ENCODE data around the gene TRAF3.
"Not testable (repeated sequence)": the region's sequence is repeated elsewhere in the genome, so short reads cannot be mapped to it uniquely, and the experiment has no call there.

TRAF3 gene

GRCh38 chr14:102925646-102926045 lies 148.4 kb downstream of the TRAF3 start:
- H4K20me1 ChIP-seq, result peaks cover 0 to 28% (median 11%) of the 10 kb centered on the region in 11 experiments; a peak in 11 of 22 replicates
- H3K27me3 ChIP-seq, result peaks cover 48 to 64% (median 58%) of the 10 kb centered on the region in 11 experiments
- peaks cover 0 to 24% (median 11%) of the 10 kb centered on the region in 11 experiments; a peak in 13 of 22 replicates for H3K9me3 ChIP-seq (replicated peaks in 1 of 11)
- H3K36me3 ChIP-seq, result no peaks in the 10 kb centered on the region
- no peak overlapping the region for H3K4me2 ChIP-seq
- H3K9ac ChIP-seq, result no peak overlapping the region
- H3K4me1 ChIP-seq, result peaks cover 25 to 43% (median 31%) of the 10 kb centered on the region in 10 experiments
- no peak for TF ChIP-seq Cebpa-rat (IDR thresholded peaks at IDR 0.05)
- H3K4me3 ChIP-seq, result no peak overlapping the region
- no peak overlapping the region for H3K27ac ChIP-seq

DNA sequence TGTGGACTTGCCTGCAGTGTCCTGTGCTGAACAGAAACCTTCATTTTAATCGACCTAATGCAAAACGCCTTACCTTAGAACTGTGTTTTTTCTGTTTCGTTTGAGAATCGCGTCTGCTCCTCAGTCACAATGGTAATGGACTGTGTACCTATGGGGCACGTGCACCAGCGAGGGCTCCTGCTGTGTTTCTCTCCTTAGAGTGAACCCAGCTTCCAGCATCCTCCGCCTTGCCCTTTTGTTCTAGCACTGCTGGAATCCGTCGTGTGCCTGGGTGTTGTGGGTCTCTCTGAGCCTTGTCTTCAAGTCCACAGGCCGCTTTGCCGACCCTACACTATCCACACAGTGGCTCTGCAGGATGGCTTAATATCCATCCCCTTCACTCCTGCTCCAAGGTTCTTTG lies 148.9 kb downstream of the TRAF3 start:
- Histone ChIP-seq H3K4me1 (peaks cover 25 to 45% (median 34%) of the 10 kb centered on the region in 10 experiments), H3K27ac (no peak overlapping the region), H4K20me1 (peaks cover 0 to 32% (median 13%) of the 10 kb centered on the region in 11 experiments; a peak in 11 of 22 replicates), H3K4me3 (no peak overlapping the region), H3K9me3 (replicated peaks in 1 of 11) (peaks cover 0 to 20% (median 8%) of the 10 kb centered on the region in 11 experiments; a peak in 13 of 22 replicates), H3K36me3 (no peaks in the 10 kb centered on the region), H3K4me2 (no peak overlapping the region), H3K27me3 (peaks cover 48 to 67% (median 61%) of the 10 kb centered on the region in 11 experiments), H3K9ac (no peak overlapping the region)
- no peak for TF ChIP-seq Cebpa-rat (IDR thresholded peaks at IDR 0.05)

GRCh38 chr14:102926840-102927239 lies 149.6 kb downstream of the TRAF3 start:
- H3K4me3 ChIP-seq, H3K4me2 ChIP-seq, H3K36me3 ChIP-seq, H3K27ac ChIP-seq, H3K9ac ChIP-seq: not testable (repeated sequence)
- Histone ChIP-seq H3K9me3 (replicated peaks in 1 of 11) (peaks cover 0 to 13% (median 4%) of the 10 kb centered on the region in 11 experiments; a peak in 13 of 22 replicates), H3K27me3 (peaks cover 48 to 67% (median 57%) of the 10 kb centered on the region in 11 experiments), H3K4me1 (peaks cover 25 to 52% (median 39%) of the 10 kb centered on the region in 10 experiments), H4K20me1 (peaks cover 0 to 40% (median 15%) of the 10 kb centered on the region in 11 experiments; a peak in 11 of 22 replicates)

DNA sequence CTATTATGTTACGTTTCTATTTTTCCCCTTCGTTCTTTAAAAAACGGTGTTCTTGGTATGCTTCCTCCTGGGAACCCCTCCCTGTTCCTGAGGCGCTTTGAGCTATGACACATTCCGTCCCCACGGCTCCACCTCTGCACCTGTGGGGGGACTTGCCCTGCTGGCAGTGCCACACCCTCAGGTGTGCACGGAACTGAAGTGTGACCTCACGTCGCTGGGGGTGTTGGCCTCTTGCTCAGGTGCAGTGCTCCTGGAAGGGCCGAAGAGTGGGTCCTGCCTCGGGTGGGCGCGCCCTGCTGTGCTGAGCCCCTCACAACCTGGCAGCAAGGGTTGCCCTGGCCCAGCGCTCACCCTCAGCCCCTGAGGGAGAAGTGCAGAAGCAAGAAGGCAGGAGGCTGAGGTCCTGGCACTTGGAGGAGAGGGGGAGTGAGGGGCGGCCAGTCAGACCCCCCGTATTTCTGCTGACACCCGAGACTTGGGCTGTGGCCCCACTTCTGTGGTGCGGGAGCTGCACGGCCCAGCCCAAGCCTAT lies 150.2 kb downstream of the TRAF3 start:
- peak overlapping the region; percentile 96 to 99 (median 98) for H3K4me2 ChIP-seq
- no peak for TF ChIP-seq Cebpa-rat (IDR thresholded peaks at IDR 0.05)
- peak overlapping the region in 8 of 10 experiments; percentile 52 to 77 (median 69); a peak in 15 of 20 replicates for H3K4me3 ChIP-seq
- H3K27ac ChIP-seq, result peak overlapping the region in 10 of 11 experiments; percentile 56 to 85 (median 82); a peak in 19 of 22 replicates
- H4K20me1 ChIP-seq, result peaks cover 0 to 45% (median 15%) of the 10 kb centered on the region in 11 experiments; a peak in 11 of 22 replicates
- peaks cover 42 to 65% (median 52%) of the 10 kb centered on the region in 11 experiments for H3K27me3 ChIP-seq
- H3K36me3 ChIP-seq, result no peaks in the 10 kb centered on the region; a peak in 3 of 22 replicates
- H3K9ac ChIP-seq, result peak overlapping the region; percentile 72 to 88 (median 81); a peak in 20 of 22 replicates
- H3K9me3 ChIP-seq (replicated peaks in 1 of 11), result peaks cover 0 to 10% (median 0%) of the 10 kb centered on the region in 11 experiments; a peak in 11 of 22 replicates
- peaks cover 25 to 52% (median 40%) of the 10 kb centered on the region in 10 experiments for H3K4me1 ChIP-seq

DNA sequence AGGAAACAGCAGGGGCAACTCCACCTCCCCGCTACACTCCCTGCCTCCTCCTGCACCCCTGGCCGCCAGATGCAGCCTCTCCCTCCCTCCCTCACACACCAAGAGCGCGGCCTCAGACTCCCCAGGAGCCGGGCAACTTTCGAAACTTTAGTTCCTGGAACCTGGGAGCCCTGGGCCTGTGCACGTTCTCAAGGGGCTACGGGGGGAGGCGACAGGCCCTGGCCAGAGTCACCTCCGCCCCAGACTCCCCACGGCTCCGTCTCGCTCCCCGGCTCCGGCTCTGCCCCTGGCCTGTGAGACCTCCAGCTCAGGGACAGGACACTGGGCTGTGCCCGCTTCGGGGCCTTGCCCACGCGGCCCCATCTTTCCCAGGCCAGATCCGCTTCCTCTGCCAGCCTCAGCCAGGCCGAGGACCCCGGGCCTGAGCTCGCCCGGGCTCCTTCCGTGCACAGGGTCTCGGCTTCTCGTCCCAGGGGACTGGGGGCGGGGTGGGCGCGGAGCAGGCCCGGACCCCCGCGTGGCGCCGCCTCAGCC lies 150.7 kb downstream of the TRAF3 start:
- Histone ChIP-seq H3K9ac (peak overlapping the region; percentile 72 to 88 (median 81)), H3K4me2 (peak overlapping the region; percentile 96 to 99 (median 98)), H3K4me3 (peak overlapping the region; percentile 52 to 77 (median 68)), H3K27me3 (peaks cover 37 to 60% (median 46%) of the 10 kb centered on the region in 11 experiments), H3K27ac (peak overlapping the region; percentile 34 to 85 (median 81); a peak in 21 of 22 replicates), H3K9me3 (replicated peaks in 1 of 11) (peaks cover 0 to 5% (median 0%) of the 10 kb centered on the region in 11 experiments; a peak in 8 of 22 replicates), H4K20me1 (peaks cover 0 to 45% (median 15%) of the 10 kb centered on the region in 11 experiments; a peak in 11 of 22 replicates), H3K4me1 (peaks cover 25 to 53% (median 41%) of the 10 kb centered on the region in 10 experiments), H3K36me3 (peaks cover 0 to under 1% (median 0%) of the 10 kb centered on the region in 11 experiments; a peak in 3 of 22 replicates)
- TF ChIP-seq Cebpa-rat (IDR thresholded peaks at IDR 0.05), result no peak

DNA sequence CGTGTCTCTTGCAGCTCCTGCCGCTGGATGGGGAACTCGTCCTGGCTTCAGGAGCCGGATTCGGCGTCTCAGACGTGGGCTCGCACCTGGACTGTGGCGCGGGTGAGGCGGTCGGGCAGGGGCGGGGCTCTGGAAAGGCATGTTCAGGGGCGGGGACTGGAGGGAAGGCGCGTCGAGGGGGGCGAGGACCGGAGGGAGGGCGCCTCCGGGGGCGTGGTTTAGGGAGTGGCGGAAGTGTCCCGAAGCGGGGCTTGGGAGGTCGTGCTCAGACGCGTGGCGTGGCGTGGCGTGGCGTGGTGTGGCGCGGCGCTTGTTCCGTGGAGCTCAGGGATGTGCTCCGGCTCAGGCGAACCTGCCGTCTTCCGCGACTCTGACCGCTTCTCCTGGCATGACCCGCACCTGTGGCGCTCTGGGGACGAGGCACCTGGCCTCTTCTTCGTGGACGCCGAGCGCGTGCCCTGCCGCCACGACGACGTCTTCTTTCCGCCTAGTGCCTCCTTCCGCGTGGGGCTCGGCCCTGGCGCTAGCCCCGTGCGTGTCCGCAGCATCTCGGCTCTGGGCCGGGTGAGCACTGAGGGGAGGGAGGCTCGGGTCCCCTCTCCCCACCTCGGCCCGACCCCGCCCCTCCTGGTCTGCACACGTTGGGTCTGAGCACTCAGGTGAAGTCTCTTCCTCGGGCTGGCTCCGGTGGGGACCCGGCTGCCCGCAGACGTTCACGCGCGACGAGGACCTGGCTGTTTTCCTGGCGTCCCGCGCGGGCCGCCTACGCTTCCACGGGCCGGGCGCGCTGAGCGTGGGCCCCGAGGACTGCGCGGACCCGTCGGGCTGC lies 151.4 kb downstream of the TRAF3 start:
- peaks cover 0 to 40% (median 15%) of the 10 kb centered on the region in 11 experiments; a peak in 11 of 22 replicates for H4K20me1 ChIP-seq
- H3K9ac ChIP-seq, result peak overlapping the region; percentile 72 to 88 (median 81)
- no peaks in the 10 kb centered on the region for H3K9me3 ChIP-seq (replicated peaks in 1 of 11)
- no peak for TF ChIP-seq Cebpa-rat (IDR thresholded peaks at IDR 0.05)
- H3K27me3 ChIP-seq, result peaks cover 30 to 53% (median 40%) of the 10 kb centered on the region in 11 experiments
- peak overlapping the region; percentile 34 to 85 (median 81); a peak in 21 of 22 replicates for H3K27ac ChIP-seq
- peak overlapping the region; percentile 52 to 77 (median 68) for H3K4me3 ChIP-seq
- H3K4me2 ChIP-seq, result peak overlapping the region; percentile 96 to 99 (median 98)
- peaks cover 25 to 60% (median 46%) of the 10 kb centered on the region in 10 experiments for H3K4me1 ChIP-seq
- peaks cover 0 to 7% (median 0%) of the 10 kb centered on the region in 11 experiments; a peak in 4 of 22 replicates for H3K36me3 ChIP-seq

DNA sequence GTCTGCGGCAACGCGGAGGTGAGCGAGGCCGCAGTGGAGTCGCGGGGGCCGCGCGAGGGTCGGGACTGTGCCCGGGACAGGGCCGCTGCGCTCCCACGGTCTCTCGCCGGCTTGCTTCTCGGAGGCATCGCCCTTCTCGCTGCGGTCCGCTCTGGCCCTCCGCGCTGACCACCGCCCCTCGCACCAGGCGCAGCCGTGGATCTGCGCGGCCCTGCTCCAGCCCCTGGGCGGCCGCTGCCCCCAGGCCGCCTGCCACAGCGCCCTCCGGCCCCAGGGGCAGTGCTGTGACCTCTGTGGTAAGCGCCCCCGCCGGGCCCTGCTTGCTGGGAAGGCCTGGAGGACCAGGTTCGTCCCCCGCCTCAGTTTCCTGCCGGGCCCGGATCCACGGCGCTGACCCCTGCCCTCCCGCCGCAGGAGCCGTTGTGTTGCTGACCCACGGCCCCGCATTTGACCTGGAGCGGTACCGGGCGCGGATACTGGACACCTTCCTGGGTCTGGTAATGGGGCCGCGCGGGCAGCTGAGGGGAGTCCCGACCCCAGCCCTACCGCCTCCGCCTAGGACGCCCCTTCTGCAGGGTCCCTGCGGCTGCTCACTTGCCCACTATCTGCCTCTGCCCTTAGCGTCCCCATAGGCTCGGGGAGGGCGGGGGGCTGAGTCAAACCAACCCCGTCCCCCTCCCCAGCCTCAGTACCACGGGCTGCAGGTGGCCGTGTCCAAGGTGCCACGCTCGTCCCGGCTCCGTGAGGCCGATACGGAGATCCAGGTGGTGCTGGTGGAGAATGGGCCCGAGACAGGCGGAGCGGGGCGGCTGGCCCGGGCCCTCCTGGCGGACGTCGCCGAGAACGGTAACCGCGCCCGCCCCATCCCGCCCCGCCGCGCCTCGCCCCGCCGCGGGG lies 152.2 kb downstream of the TRAF3 start:
- no peak for TF ChIP-seq Cebpa-rat (IDR thresholded peaks at IDR 0.05)
- no peaks in the 10 kb centered on the region for H3K9me3 ChIP-seq (replicated peaks in 1 of 11)
- peak overlapping the region in 3 of 11 experiments; percentile 81 to 82 (median 82); a peak in 4 of 22 replicates for H3K27ac ChIP-seq
- peak overlapping the region; percentile 96 to 99 (median 98) for H3K4me2 ChIP-seq
- H3K4me1 ChIP-seq, result peaks cover 25 to 61% (median 48%) of the 10 kb centered on the region in 10 experiments
- peak overlapping the region; percentile 52 to 77 (median 68) for H3K4me3 ChIP-seq
- peaks cover 22 to 44% (median 31%) of the 10 kb centered on the region in 11 experiments for H3K27me3 ChIP-seq
- H3K36me3 ChIP-seq, result peaks cover 0 to 12% (median 0%) of the 10 kb centered on the region in 11 experiments; a peak in 4 of 22 replicates
- peaks cover 0 to 35% (median 15%) of the 10 kb centered on the region in 11 experiments; a peak in 11 of 22 replicates for H4K20me1 ChIP-seq
- H3K9ac ChIP-seq, result peak overlapping the region in 7 of 11 experiments; percentile 79 to 88 (median 82); a peak in 14 of 22 replicates
